Right renal pelvis (tissue), 4 donors: ENCODE data around the gene MORN5. TPM values are rescaled to one million over a fixed set of nuclear protein-coding genes. Genes with fewer than 3 reads are reported as not detected.

Source experiments
- DNase-seq, 4 donors: peaks; one replicate each; pipeline ENCODE4 v3.0.0-alpha.2; 2013; ENCODE audit warnings: low read depth in 4 of 4, low spot score in 3 of 4, missing footprints in 1 of 4
- polyA plus RNA-seq, 4 donors: library from polyadenylated mRNA; unstranded; fragments of 120-200 nt; gene quantifications; one replicate each; pipeline ENCODE4 v1.2.1, GENCODE V29; 2013; ENCODE audit not compliant: insufficient read length in 4 of 4

Gene MORN5
- polyA plus RNA-seq, 4 donors = 2.2 to 3.0 (median 2.6) TPM

DNA sequence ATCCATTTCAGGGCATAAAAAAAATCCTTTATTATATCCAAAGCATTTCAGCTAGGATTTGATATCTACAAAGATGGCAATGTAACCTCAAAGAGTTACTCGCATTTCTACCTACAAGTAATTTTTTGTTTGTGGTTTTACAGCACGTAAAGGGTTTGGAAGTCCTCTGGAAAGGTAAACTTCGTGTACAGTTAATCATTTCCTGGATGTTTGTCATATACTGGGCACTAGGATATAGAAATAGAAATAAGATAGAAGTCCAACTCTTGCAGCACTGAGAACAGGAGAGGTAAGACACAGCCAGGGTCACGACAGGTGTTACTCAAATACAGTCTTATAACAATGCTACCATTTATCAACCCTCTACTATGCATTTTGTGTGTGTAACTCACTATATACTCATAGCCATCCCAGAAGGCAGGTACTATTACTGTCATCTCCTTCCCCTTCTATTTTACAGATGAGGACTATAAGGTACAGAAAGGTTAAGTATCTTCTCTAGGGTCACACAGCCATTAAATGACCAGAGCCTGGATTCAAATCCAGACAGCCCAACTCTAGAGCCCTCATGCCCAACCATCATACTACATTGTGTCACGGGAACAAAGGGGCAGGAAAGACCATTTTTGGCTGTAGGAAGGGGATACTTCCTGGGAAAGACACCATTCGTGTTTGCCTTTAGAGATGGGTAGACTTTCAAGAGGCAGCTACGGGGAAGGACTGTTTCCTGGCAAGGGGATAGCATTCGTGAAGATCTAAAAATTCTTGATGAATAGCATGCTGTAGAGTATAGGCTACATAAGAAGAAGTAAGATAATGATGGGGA lies 19.1 kb upstream of the MORN5 start:
- no peak for DNase-seq

DNA sequence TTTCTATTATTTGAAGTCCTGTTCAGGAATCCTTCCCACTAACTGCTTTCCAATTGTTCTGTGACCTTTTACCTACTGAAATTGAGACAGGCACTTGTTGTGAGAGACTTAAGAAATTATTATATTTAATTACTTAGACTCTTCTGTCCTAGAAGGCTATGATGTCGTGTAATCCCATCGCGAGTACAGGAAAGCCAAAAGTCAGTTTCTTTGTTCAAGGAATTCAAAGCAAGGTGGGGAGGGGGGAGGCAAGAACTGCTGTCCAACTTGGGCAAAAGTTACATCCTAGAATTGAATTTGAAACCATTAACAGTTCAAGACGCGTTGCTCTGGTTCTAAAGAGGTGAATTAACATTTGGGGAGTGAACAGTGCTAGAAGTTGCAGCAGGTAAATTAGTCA lies 18.0 kb upstream of the MORN5 start:
- no peak for DNase-seq

DNA sequence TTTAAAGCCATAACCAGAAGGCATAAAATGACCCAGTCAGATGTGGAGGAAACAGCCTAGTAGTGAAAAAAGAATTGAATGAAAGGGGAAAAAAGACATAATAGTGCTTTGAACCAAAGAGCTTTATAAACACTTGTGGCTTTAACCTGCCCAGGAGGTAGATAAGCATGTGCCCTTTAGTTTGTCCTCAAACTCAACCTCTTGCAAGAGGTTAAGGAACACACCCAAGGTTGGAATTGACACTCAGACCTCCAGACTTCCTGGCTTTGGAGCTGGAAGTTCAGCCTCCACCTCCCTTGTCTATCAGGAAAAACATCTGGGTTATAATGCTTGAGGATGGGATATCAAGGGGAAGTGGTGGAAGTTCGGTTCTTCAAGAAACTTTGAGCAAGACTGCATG lies 16.4 kb upstream of the MORN5 start:
- no peak for DNase-seq

DNA sequence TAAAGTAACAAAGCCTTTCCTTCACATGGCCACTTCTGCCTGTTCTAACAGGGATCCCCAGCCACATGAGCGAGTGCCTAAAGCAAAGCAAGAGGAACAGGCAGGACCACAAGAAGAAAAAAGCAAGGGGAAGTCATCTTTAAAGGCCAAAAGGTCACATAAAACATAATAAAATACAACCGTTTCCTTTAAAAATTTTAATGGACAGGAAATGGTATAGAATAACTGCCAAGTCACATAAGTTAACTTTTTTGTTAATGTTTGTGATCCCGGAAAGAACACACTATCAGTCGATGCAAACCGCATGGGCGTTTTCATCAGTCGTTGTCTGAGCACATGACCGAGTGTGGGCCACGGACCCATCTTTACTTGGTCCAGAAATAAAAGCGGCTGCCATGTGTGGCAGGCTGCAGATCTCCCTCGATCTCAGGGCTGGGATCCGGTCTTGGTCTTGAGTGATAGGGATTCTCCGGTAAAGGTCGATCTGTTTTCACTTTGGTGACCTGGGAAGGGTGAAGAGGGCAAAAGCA lies 15.8 kb upstream of the MORN5 start:
- DNase-seq = no peak

DNA sequence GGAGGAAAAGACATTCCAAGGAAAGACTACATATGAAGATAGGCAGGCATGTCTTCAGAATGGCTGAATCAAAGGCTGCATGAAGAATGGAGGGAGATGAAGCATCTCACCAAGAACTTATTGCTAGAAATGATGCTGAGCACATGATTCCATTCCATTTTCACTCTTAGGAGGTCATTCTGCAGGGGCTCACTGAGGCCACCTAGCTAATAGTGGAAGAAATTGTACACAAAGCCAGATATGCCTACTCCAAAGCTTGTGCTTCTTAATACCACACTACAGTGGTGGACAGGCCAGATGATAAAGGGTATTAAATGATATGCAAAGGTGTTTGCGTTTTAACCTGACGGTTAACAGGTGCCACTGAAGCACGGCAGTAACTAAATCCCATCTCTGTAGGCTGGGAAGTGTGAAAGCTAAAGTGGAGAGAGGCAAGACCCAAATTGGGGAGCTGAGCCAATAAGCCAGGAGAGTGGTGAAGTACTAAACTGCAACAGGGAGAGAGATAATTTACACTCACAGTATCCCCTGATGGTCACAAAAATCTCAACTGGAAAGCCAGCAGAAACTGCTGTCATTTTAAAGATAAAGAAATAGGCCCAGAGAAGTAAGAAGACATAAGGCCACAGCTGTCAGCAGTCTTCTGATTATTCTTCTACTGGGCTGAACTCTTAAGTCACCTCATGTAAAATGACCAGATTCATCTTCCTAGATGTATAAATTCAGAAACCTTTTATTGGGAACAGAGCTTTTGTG lies 14.7 kb upstream of the MORN5 start:
- no peak for DNase-seq

DNA sequence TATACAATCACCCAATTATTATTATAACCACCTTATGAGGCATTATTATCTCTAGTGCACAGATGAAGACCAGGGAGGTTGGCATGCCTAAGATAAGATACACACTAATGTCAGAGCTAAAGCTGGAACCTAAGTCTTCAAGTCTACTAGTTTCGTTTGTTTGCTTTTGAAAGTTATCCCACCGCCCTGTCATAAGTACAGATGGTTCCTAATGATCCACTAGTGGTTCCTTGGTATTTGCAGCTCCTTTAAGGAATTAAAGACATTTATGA lies 14.2 kb upstream of the MORN5 start:
- DNase-seq = no peak

DNA sequence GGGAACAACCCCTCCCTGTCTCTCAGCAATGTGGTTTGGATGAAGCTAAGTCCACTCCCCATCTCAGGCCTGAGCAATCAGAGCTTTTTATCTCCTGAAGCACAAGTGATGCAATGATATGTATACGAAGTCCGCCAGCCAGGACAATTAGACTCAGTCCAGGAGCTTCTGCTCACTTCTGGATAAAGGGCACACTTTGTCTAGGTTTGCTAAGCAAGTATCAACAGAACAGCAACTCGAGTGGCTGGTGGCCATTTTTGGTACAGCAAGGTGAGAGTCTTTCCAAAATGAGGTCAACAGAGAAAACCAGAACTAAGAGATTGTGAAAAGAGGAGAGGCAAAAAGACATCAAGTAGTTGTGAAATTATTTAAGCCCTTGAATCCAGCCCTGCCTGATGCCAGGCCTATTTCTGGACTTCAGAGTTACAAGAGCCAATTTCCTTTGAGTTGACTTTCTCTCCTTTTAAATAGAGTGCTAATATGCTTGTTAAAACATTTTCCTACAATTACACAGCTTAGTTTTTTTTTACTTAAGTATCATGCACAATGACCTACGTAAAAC lies 8.4 kb upstream of the MORN5 start:
- DNase-seq = no peak

DNA sequence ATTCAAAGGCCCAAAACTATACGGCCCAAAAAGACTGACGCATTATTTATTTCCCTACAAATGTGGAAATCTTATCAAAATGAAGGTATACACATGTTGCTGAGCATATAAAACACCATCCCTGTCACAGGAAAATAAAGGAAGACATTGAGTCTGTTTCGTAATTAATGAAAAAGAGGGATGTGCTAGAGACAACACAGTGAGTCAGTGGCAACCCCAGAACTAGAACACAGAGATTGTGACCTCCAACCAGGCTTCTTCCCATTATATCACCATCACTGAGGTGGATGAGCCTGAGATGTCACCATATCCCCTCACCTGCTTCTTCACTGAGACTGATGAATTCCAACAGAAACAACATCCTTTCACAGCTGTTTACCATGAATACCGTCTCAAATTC lies 3.9 kb upstream of the MORN5 start:
- DNase-seq = no peak

DNA sequence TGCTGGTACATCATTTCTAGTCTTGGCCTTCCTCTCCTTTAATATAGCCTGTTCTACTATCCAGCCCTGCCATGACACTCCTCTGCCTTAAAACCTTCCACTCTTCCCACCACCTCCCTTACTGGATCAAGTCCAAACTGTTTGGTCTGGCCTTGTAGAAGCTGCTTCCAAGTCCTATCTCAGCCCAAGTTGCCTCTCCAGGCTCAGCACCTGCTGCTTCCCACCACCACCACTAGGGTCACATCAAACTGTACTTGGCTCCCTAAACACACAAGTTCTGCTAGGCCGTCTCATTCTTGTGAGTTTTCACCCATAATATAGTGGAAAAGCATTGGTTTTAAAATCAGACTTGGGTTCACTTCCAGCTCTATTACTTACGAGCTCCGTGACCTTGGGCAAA lies 1.5 kb upstream of the MORN5 start:
- no peak for DNase-seq

DNA sequence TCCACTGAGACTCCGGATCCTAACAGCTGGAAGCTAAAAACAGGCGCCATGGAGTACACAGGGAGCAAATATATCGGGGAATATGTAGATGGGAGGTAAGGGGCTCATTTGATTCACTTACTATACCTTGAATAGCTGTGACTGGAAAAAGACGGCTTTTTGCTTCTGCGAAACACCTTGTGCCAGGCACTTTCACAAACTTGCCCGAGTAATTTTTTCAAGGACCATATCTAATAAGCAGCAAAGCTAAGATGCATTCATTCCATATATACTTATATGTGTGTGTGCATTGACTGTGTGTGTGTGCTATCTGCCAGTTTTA lies 178 bp downstream of the MORN5 start:
- DNase-seq = no peak

DNA sequence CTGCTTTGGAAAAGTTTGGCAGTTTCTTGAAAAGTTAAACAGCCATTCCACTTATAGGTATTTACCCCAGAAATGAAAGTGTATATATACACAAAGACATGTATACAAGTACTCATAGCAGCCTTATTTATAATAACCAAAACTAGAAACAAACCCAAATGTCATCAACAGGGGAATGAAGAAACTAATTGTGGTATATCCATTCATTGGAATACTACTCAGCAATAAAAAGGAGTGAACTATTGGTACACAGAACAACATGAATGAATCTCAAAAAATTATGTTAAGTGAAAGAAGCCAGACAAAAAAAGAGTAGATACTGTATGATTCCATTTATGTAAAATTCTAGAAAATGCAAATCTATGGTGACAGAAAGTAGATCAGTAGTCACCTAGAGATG lies 2.7 kb downstream of the MORN5 start:
- no peak for DNase-seq

DNA sequence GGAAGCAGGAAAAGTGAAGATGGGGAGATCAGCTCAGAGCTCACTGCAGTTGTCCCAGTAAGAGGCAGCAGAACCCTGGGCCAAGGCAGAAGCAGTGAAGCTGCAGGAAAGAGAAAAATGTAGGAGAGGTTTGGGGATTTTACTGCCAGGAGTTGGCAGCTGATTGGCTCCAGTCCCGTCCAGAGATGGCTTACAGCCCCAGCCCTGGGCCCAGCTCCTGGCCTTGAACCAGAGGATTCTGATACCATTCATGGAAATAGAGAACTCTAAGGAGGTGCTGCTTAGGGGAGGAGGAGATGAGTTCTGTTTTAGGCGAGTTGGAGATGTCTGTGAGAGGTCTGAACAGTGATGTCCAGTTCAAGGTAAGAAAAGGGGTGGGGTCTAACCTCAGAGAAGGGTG lies 4.6 kb downstream of the MORN5 start:
- no peak for DNase-seq

DNA sequence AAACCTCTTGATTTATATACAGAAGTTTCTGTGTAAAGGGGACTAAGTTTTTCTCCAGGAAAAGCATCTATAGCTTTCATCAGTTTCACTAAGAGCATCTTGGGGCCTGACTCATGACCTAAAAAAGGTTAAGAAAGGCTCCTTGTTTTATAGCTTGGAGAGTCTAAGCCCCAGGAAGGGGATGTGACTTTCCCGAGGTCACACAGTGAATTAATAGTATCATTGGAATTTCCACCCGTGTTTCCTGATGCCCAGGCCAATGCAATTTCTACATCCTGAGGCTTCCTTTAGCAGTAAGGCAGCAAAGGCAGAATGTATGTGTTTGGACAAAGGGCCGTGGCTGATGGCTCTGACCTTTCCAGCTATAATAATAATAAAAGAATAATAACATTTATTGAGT lies 8.6 kb downstream of the MORN5 start:
- no peak for DNase-seq

DNA sequence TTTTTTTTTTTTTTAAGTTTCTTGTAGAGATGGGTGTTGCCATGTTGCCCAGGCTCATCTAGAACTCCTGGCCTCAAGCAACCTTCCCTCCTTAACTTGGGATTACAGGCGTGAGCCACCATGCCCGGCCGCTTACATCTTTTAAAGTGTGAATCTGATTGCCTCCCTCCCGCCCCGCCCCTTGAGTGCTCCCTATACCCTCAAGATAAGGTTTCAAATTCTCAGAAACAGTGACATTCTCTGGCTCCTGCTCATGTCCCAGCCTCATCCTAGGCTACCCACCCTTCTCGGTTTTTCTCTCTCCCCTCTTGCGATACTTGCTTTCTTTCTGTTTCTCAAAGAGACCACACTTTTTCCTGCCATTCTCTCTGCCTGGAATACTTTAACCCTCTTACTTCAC lies 12.4 kb downstream of the MORN5 start:
- no peak for DNase-seq

DNA sequence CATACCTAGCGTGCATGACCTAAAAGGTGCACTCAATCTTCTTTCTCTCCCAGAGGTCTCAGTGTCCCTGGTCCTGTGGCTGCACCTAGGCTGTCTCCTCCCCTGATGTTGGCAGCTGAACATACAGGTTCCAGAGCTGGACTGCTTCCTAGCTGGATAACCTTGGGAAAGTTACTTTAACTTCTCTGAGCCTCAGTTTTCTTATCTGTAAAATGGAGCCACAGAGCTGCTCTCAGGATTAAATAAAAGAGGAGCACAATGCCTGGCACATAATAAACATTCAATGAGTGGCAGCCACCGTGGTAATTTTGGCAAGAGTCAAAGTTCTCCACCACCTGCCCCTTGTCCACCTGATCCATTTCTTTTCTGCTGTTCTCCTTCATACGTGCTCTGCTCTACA lies 14.0 kb downstream of the MORN5 start:
- no peak for DNase-seq

DNA sequence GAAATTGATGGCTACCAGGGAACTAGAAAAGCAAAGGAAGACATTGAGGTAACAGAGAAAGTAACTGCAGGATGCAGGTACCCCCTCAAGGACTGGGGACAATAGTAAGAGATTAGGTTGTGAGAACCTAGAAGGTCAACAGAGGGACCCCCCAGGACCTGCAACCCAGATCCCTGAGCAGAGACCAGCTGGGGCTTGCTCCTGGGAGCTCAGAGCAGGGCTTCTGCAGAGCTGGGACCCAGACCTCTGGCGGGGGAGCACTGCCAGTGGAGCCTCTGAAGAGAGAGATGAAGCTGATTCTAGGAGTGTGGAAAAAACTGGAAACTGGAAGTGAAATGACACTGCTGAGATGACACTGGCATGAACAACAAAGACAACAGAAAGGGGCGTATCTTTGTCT lies 17.2 kb downstream of the MORN5 start:
- no peak for DNase-seq

DNA sequence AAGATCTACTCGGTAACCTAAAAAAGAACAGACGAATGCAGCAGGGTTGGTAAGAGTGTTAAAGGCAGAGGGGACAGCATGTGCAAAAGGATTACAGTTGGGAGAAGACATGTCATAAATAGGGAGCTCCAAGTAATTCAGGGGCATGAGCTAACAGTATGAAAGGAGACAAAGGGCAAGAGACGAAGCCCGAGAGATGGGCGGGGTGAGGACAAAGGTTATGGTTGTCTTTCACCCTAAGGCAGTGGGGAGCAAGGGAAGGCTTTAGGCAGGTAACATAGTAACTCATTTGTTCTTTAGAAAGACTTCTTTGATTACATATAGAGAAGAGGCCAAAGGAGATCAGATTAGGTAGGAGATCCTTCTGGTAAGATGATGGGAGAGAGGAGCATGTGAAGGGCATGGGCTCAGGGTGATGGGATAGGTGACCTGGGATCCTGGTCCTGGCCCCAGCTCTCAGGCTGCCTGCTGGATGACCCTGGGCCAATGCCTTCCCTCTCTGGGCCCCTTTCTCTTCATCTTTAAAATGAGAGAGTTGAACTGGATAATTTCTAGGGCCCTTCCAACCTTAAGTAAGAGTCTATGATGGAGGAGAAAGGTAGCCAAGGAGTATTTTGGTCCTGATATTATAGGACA lies 19.5 kb downstream of the MORN5 start:
- no peak for DNase-seq

DNA sequence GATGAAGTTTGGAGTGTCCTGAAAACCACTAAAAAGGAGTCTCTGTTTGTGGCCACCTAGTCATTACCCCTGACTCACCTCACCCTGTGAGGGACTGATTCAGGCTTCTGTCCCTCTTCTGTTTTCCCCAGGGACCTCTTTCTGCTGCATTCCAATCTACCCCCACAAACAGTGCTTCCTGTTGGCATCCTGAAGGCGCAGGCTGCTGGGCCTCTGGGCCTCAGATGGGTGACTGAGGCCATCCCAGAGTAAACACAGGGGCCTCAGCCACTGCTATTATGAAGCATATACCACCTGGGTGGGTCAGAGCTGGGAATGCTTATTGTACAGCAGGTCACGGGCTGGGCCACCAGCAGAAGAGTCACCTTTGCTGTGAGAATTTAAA lies 20.0 kb downstream of the MORN5 start:
- DNase-seq = no peak

DNA sequence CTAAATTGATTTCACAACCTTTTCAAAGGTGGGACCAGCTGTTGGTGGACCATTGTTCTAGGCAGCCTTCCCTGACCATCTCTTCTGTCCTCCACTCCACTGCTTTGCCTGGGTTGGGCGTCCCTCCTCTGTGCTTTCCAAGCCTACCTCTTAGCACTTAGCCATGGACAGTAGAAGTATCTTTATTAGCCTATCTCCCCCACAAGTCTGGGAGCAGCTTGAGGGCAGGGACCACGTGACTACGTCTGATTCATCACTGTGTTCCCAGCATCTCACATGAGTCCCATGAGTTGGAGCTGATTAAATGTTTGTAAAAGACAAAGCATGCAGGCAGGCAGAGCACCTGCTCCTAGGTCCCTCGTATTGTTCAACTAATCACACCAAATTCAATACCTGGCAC lies 20.9 kb downstream of the MORN5 start:
- no peak for DNase-seq

DNA sequence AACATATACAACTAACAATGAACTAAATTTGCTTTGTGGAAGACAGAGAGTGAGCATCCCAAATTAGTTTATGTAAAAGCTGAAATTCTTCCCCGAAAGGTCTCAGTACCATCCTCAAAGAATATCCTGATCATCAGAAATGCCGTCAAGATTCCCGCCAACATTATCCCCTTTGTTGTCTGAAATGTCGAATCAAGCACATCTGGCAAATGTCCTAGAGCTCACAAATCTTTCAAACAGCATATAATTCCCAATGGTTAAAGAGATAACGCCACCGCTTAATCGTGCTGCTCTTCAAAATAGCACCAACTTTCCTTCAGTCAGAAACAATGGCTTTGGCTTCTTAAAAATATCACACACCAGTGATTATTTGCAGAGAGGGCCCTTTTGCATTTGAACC lies 23.8 kb downstream of the MORN5 start:
- DNase-seq = no peak

DNA sequence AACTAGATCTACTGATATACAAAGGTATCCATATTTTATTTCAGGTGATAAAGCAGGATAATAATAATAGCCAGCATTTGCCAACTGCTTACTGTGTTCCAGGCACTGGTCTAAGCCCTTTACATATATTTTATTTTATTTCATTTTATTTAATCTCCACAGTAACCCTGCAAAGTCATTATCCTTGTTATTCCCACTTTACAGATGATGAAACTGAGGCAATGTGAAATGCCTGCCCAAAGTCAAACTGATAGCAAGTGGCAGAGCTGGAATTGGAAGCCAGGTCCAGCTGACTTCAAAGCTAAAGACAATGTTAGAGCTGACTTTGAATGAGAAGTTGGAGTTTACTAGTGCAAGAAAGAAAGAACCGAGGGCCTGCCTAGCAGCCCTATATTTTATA lies 24.8 kb downstream of the MORN5 start:
- no peak for DNase-seq

DNA sequence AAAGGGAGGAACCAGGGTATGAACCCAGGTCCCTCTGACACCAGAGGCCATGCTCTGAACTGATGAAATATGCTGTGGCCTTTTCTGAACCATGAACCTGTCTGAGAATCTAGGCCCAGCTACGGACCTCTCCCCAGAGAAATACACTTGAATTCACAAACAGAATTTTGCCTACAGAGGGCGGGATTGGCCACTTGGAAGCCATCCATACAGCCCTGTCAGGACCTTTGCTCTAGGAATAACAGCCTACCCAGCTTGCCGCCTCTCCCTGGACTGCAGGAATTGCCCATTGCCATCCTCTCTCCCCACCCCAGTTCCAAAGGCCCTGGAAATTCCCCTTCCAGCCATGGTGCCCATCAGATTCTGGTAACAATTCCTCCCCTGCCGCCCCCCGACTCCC lies 26.6 kb downstream of the MORN5 start:
- no peak for DNase-seq
